Umbilical cord (tissue), 2 donors: ENCODE data around the gene PPP1CB. TPM values are rescaled to one million over a fixed set of nuclear protein-coding genes. Genes with fewer than 3 reads are reported as not detected.
"Not testable (repeated sequence)": the region's sequence is repeated elsewhere in the genome, so short reads cannot be mapped to it uniquely, and the experiment has no call there.

Experiments
- DNase-seq: peaks from one replicate; pipeline ENCODE4 v3.0.0-alpha.2; 2015; ENCODE audit warnings: low spot score
- total RNA-seq: library from RNA; depleted of rRNA; stranded (reverse); fragments of >200 nt; gene quantifications from one replicate; pipeline ENCODE4 v1.2.3, GENCODE V29; 2014; ENCODE audit warnings: low replicate concordance; ENCODE audit not compliant: insufficient read depth

The PPP1CB gene
- 247 TPM for total RNA-seq

DNA sequence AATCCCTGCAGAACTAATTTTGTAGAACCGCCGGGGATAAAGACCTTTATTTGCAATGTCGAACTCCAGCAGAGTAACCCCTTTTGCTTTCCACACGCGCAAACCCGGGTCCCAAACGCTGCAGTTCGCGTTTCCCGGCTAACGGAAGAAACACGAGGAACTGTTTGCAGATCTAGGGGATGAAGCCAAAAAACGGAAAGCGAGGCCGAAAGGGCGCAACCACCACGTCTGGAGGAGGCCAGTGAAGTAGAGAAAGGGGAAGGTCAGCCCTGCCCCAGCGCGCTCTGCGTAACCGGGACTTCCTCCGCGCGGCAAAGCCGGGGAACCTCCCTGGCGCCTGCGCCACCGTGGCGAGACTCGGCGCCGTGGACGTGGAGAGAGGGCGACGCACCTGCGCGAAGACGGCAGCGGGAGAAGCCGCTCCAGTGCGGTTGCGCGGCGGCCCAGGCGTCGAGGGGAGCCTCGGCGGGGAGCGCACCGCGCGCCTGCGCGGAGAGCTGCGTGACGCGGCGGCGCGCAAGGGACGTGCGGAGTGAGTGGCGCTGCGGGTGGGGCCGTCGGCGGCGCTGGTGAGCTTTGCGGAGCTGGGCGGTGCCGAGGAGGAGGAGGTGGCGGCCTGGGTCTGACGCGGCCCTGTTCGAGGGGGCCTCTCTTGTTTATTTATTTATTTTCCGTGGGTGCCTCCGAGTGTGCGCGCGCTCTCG, at the start of gene PPP1CB:
Gene PPP1CB, plus strand, starts transcription at position 579 of the 704 bp plus-strand sequence. CDS start 295 bp downstream, outside the sequence.
- DNase-seq: peak; percentile 98

DNA sequence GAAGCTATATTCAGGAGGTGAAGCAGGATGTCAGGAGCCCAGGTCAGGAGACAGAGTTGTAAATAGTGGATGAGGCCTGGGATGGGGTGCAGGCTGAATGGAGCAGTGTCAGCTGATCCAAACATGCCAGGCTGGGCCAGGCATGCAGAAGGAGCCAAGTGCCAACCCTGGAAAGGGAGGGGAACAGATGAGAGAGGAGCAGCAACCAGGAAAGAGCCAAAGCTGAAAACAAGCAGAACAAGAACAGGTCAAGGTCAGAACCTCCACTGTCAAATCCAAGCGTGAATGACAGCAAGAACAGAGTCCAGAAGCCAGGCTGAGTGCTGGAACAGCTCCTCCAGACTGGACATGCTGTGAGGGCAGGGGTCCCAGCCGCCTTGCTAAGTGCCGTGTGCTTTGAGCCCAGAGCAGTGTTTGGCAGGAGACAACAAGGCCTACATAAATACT, 49.2 kb upstream of the PPP1CB start:
- DNase-seq: no peak

DNA sequence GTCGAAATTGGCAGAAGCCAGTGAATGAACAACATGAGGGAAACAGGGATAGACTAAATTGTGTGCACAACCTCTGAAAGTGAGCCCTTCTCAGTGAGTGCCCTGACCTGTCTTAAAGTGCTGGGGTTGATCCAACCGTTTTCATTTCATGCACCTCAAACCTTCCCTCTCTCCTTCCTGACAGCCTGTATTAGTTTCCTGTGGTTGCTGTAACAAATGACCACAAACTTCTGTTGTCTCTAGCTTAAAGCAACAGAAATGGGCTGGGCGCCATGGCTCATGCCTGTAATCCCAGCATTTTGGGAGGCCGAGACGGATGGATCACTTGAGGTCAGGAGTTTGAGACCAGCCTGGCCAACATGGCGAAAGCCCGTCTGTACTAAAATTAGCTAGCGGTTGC, 48.8 kb upstream of the PPP1CB start:
- DNase-seq: no peak

DNA sequence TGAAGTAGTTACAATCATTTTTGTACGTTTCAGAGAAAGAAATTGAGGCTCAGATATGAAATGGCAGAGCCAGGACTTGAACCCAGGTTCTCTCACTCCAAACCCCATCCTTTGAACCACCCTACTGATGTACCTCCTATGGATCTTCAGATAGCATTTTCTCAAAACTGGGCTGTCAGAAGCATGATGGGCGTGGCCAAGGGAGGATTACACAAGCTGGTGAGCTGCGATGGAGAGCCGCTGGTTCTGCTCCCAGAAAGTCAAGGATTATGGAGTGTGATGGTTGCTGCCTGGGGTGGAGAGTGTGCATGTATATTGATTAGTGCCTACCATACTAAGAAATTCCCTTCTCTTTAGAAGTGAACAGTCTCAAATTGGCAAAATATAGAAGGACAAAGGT, 47.0 kb upstream of the PPP1CB start:
- no peak for DNase-seq

DNA sequence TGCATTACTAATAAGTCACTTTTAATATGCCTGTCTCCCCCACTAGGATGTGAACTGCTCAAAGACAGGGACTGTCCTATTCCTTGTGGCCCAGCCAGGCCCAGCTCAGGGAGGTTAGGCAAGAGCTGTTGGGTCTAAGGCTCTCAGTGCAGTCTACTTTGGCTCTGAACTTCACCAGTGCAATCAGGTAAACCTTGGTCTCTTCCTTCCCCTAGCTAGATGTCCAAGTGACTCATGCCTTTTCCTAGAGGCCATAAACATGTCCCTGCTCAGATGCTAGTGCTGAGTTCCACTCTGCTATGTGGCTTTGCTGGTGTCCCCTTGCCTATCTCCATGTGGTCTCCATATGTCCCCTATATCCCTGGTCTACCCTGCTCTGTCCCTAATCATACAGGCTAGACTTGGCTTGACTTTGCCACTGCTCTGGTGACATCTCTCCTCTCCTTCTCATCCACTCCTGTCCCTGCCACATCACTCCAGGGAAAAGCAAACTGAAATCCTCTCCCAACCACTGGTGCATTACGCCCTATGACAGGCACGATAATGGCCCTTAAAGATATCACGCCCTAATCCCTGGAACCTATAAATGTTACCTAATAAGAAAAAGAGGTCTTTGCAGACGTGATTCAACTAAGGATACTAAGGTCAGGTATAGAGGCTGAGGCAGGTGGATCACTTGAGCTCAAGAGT, 45.7 kb upstream of the PPP1CB start:
- DNase-seq: no peak

DNA sequence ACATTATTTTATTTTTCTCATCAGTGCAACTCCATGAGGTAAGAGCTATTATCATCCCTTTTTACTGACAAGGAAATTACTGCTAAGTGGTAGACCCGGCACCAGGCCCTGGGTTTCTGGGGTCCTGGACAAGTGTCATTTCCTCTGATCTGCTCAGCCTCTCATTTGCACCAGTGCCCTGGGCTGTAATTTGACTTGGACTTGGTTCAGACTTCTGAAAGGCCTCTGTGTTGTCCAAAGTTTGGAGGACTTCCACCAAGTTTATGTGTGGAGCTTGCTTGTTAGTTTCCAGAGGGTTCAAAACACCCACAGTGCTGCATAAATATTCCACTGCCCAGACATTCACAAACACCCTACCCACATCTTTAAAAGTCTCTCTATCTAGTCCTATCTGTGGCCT, 44.0 kb upstream of the PPP1CB start:
- DNase-seq: no peak

DNA sequence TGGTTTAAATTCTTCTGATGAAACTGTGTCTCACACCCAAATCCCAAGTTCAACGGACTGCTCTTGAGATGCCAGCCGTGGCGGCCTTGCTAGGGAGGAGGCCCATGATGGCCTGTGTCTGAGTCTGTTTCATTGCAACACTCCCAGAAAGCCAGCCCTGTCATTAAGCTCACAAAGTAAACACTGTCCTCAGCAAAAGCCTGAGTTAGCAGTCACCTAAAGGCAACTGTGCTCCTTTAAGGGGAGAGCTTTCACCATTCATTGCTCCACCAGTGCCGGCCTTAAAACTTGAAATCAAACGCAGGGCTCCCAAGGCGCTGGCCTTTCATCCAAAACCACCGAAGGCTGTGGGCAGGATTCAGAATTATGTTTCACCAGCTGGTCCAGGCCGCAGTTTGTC, 42.5 kb upstream of the PPP1CB start:
- DNase-seq: no peak

DNA sequence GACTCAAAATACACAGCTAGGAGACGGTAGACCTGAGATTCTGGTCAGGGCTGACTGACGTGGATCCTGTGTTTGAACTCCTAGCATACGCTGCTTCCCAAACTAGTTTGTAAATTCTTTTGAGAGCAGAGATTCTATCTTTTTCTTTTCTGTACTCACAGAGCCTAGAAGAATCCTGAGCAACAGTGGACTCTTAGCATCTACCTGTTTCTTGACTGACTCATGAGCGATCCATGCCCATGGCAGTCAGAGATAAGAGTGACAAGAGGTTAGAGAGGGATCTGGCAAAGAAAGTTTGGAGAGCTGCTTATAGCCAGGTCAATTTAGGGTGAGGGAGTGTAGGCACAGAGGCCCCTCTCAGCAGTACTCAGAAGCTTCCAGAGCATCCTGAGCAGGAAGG, 41.1 kb upstream of the PPP1CB start:
- DNase-seq: no peak

DNA sequence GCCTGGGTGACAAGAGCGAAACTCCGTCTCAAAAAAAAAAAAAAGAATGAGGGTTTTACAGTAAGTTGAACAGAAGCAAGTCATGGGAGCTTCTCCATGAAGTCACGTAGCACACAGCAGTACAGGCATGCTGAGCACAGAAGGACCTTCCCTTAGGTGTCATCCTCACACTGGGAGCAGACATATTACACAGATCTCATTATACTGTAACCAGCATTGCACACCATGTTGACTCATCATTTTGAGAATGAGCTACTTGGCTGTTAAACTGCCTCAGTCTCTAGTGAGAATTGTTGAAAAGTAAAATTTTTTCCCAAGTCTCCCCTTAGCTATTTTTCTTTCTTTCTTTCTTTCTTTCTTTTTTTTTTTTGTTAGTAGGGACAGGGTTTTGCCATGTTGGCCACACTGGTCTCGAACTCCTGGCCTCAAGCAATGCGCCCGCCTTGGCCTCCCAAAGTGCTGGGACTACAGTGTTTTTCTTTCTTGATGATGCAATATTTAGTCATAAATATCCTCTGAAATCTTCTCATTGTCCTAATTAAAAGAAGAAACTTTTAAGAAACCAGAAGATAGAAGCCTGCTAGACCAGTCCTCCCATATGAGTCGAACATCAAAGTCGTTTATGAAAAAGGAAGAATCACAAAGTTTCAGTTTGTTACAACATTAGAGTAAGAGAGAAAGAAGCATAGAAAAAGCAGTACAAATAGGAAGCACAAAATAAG, 37.9 kb upstream of the PPP1CB start:
- DNase-seq: no peak

DNA sequence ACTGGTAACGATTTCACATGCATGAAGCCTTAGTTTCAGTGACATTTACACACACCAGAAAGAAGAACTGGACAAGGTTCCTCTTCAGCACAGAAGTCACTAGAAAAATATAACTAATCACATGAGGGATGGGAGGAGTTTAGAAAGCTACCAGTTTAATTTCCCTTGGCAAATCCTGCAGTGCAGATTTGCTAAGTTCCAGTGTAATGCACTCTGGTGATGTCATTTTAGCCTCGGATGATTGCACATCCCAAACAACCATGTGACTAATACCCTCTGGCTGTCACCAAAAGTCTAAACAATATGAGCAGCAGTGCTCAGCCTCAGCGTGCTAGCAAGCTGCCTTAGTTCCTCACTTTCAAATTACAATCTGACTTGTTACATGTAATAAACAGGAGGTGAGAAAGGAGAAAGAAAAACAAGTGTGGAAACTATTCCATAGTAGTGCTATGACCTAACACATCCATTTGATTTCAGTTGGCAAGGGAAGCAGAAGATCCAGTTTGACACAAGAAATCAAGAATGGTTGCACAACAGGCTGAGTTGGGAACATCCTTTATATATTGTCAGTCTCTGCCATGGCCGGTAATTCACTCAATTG, 35.3 kb upstream of the PPP1CB start:
- DNase-seq: peak; percentile 89

DNA sequence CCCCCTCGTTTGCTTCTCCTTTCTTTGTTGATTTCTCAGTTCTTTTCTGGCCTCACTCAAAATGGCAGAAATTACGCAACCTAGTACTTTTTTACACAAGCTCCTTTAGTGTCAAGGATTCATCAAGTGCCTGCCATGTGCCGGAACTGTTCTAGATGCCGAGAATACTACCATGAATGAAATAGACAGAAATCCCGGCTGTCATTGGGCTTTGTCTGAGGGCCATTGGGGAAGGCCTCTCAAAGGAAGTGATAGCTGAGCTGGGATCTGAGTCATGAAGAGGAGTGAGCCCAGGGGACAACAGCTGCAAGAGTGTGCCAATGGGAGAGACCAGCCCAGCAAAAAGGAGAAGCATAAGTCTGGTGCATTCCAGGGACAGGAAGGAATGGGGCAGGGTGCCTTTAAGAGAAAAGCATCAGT, 34.3 kb upstream of the PPP1CB start:
- DNase-seq: peak; percentile 75

DNA sequence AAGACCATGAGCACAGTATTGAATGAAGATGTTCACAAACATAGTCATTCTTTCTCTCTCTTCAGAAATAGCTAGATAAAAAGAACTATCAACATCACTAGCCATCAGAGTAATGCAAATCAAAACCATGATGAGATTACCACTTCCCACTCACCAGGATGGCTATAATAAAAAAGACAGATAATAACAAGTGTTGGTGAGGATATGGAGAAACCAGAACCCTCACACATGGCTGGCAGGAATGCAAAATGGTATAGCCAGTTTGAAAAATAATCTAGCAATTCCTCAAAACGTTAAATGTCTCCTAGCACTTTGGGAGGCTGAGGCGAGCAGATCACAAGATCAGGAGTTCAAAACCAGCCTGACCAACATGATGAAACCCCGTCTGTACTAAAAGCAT, 31.3 kb upstream of the PPP1CB start:
- DNase-seq: no peak

DNA sequence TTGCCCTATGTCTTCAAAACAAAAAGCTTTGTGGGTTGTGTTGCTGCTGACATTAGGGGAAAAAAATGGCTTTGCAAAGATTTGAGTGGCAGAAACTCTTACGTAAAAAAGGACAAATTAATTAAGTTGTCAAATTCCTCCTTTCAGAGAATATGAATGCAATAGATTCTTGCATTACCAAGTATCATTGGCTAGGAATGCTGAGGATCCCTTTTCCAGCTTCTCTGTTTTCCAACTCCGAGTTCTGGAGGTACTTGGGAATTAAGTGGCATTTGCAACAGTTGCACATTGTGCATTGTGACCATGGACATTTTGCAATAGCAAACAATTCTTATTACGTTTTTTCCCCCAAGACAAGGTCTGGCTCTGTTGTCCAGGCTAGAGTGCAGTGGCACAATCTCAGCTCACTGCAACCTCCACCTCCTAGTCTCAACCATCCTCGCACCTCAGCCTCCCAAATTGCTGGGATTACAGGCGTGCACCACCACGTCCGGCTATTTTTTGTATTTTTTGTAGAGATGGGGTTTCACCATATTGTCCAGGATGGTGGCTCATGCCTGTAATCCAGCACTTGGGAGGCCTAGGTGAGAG, 29.9 kb upstream of the PPP1CB start:
- DNase-seq: no peak

DNA sequence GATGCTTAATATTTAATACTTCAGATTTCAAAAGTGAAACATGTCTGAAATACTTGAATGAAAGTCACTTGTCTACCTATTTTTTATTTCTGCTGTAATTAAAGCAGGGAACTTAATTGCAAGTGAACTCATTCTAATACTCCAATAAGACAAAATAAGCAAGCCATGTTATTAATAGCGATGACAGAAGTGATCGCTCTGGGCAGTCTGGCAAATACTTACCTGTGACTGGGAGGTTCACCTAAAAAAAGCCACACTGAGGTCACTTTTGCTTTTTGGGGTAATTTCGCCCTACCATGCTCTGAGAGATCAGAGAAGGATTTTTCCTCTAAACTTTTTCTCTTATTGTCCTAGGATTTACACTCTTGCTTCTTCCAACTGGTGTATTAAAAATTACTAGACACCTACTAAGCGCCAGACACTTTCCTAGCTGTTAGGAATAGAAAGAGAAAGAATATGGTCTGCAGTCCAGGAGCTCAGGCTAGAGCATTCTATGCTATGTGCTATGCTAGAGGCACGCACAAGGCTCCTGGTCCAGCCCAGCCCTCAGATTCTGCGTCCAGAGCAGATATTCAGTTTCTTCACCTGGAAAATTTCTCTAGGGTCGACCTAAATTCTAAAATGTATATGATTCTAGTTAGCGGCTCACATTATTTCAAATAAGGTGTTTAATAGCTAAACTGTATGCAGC, 26.5 kb upstream of the PPP1CB start:
- no peak for DNase-seq

DNA sequence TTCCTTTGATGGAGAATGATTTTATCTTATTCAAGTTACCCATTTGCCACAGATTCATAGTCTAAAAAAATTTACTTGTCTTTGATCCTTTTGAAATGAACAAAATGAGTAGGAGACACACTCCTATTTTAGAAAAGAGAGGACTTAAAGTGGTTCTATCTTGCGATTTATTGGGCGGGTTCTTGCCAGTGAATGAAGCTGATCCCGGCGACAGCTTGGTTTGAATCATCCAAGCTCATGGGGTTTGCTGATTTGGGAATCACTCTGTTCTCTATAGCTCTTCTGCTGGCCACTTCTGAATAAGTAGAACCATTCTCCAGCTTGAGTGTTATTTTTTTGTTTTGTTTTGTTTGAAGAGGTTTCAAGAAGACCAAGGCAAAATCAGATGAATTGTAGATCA, 25.5 kb upstream of the PPP1CB start:
- no peak for DNase-seq

DNA sequence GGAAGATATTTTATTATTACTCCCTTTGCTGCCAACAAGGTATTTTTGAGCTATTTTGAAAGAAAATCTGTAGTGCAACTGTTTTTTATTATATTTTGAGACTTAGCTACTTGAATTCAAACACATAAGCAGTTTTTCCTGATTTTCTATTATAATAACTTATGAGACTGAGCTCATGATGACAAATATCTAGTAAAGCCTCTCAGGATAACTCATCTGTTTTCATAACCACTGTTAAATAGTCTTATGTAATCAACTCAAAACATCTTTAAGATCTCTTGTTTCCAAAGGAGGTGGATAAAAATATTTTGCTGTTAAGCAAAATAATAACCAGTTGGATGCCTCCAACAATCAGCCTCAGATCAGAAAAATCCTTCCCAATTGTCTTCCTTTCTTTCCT, 21.9 kb upstream of the PPP1CB start:
- no peak for DNase-seq

DNA sequence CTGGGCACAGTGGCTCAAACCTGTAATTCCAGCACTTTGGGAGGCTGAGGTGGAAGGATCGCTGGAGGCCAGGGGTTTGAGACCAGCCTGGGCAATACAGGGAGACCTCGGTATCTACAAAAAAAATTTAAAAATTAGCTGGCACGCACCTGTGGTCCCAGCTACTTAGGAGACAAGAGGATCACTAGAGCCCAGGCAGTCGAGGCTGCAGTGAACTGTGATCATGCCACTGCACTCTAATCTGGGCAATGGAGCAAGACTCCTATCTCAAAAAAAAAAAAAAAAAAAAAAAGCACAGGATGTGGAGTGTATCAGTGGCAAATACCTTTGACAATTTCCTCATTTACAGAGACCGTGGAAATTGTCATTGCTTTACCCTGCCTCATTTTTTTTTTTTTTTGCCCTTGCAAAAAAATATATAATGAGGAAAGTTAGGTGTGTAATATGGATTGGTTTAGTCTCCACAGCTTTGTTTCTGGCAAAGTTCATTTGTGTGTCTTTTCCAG, 20.9 kb upstream of the PPP1CB start:
- DNase-seq: no peak

DNA sequence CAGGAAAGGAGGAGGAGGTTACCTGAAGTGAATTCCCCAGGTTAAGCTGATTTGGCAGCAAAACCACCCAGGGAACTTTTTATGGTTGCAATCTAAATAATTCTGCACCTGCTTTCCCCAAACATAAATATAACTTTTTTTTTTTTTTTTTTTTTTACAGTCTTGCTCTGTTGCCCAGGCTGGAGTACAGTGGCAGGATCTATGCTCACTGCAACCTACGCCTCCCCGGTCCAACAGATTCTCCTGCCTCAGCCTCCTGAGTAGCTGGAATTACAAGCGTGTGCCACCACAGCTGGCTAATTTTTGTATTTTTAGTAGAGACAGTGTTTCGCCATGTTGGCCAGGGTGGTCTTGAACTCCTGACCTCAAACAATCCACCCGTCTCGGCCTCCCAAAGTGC, 16.1 kb upstream of the PPP1CB start:
- no peak for DNase-seq

DNA sequence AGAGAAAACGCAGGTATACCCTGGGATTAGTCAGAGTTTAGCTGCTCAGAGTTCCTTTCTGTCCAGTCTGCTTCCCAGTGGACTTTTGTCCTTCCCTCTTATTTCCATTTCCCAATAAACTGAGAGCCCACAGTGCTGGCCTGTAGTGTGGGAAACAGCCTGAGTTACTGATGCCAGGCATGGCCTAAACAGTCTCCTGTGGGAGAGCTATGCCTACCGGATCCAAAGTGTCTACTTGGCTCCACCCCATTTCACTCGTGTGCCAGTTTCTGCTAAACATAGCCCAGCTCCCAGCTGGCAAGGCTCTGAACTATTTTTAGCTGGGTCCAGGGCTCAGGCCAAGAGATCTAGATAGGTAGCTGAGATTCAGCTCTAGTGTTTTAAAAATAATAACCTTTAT, 15.6 kb upstream of the PPP1CB start:
- DNase-seq: no peak

DNA sequence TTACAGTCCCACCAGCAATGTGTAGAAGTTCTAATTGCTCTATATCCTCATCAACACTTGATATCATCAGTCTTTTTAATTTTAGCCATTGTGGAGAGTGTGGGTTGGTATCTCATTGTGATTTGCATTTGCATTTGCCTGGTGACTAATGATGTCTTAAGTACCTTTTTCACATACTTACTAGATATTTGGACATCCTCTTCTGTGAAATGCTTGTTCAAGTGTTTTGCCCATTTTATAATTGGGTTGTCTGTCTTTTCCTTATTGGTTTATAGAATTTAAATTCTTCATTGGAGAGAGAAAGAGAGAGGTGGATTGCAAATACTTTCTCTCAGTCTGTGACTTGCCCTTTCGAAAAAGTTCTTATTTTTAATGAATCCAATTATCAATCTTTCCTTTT, 14.0 kb upstream of the PPP1CB start:
- DNase-seq: no peak

DNA sequence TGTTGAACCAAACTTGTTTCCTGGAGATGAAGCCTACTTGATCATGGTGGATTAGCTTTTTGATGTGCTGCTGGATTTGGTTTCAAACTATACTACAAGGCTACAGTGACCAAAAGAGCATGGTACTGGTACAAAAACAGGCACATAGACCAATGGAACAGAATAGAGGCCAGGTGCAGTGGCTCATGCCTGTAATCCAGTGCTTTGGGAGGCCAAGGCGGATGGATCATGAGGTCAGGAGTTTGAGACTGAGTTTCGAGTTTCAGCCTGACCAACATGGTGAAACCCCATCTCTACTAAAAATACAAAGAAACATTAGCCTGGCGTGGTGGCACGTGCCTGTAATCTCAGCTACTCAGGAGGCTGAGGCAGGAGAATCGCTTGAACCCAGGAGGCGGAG, 9.0 kb upstream of the PPP1CB start:
- DNase-seq: not testable (repeated sequence)
